Measurements from ENCODE around the gene KYAT1. TPM values are rescaled to one million over a fixed set of nuclear protein-coding genes. Genes with fewer than 3 reads are reported as not detected.

Gene KYAT1
- total RNA-seq, 2 experiments from 2014 or later, result 14.8 to 18.5 TPM

DNA sequence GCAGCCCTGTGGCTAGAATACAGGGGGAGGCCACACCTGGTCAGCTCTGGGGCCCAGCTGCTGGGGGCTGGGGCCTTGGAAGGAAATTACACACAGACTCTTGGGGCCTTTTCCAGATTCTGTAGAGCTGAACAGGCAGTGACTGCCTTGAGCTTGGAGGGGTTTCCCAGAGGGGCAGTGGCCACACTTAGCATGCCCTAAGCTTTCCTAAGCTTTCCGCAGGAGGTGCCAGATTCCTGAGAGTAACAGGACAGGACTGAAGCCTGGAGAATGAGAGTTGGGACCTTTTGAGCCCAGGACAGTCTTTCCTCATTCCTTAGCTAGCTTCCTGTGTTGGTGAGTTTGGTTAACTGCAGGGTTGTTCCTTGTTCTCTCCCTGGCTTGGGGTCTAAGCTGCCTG is 93.3 kb downstream of the KYAT1 start:
- ATAC-seq (no peak), DNase-seq (no peak)
- H3K27ac Mint-ChIP-seq, result peak overlapping the region; percentile 87
- H3K9me3 Mint-ChIP-seq (ENCODE audit: low read depth), result no peaks in the 10 kb centered on the region
- peak overlapping the region; percentile 87 for H3K4me3 Mint-ChIP-seq
- ChIA-PET CTCF (interaction anchor here (0.6 to 2.3 kb wide), 11 partner anchors 11 to 427 kb away, joined by 3 to 11 read pairs (median 3); partner anchors contain the start of genes ENDOG, MIGA2, PKN3 and ZER1), POLR2A (no interaction called here)
- peaks cover 8% of the 10 kb centered on the region for H3K36me3 Mint-ChIP-seq (ENCODE audit: low read depth)
- intact Hi-C loops (cut with DNase I, micrococcal nuclease), result loop anchor here (5.0 kb wide), 3 partner anchors 86 to 239 kb away; partner anchors contain the start of genes PKN3 (in 1 of the 2), SH3GLB2 (in 1 of the 2) and SPTAN1 (in 1 of the 2)
- H3K4me1 Mint-ChIP-seq, result peaks cover 26% of the 10 kb centered on the region
- no peaks in the 10 kb centered on the region for H3K27me3 Mint-ChIP-seq

DNA sequence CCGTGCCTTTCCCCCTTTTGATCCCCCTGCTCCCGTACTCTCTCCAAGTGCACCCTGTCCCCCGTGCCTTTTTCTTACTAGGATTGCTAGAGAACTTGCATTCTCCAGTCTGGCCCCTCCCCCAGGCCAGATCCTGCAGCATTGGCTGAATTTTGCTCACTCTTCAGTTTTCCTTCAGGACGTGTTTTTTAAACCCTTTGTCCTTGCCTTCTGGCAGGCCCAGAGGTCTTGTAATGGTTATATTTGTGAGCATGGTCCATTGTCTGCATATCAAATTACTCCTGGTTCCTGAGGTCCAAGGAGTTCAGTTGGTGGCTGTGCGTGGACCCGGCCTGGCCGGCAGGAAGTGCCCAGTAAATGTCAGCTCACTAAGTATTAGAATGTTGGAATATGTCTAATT is 94.1 kb downstream of the KYAT1 start:
- Mint-ChIP-seq H3K9me3 (ENCODE audit: low read depth) (no peaks in the 10 kb centered on the region), H3K4me3 (peak overlapping the region; percentile 87), H3K4me1 (peaks cover 24% of the 10 kb centered on the region), H3K27me3 (no peaks in the 10 kb centered on the region), H3K27ac (peak overlapping the region; percentile 87), H3K36me3 (ENCODE audit: low read depth) (peaks cover 5% of the 10 kb centered on the region)
- intact Hi-C loops (cut with DNase I, micrococcal nuclease), result loop anchor here (1.0 to 5.0 kb wide), 18 partner anchors 16 to 627 kb away; partner anchors contain the start of genes PKN3 (in 2 of the 2), ZER1 (in 2 of the 2), BBLN (in 1 of the 2) and COQ4 (in 1 of the 2)
- DNase-seq, result peak; percentile 41
- ATAC-seq, result no peak
- CTCF ChIA-PET, result interaction anchor here (0.7 to 2.3 kb wide), 7 partner anchors 12 to 426 kb away, joined by 3 to 11 read pairs (median 3); partner anchors contain the start of genes ENDOG, PKN3 and ZER1
- POLR2A ChIA-PET, result no interaction called here

DNA sequence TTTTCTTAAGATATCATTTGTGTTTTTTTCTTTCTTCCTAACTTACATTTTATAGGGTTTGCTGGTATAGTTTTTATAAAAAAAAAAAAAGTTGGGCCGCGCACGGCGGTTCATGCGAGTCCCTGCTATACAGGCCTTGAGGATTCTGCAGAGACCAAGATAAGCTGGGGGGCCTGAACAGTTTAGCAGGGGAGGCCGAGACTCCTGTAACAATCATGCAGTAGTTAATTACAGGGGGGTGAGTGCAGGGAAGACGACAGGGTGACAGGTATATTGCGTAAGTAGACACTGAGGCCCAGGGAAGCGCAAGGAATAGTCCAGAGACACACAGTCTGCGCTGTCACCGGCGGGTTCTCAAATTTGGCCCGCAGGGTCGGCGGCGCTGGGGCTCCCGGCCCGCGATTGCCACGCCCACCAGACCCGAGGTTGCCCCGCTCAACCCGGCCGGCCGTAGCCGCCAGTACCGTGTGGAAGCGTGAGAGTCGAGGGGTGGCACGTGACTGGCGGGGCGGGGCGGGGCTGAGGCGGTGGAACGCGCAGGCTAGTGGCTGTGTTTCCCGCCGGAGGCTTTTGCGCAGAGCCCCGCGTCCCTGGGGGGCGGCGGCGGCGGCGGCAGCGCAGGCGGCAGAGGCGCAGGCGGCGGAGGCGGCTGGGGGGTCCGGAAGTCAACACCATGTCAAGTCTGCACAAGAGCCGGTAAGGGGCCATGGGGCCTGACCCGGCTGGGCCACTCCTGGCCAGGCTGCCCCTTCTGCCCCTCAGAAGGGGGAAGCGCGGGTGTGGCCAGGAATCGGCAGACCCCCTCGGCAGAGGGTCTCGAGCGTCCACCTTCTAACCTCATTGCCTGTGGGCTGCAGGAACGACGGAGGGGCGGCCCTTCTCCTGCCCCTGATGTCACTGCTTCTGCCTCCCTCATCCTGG is 94.8 kb downstream of the KYAT1 start, which contains the start of gene TBC1D13:
TBC1D13 (plus strand) TSS at position 573 of the 921 bp plus-strand sequence; CDS start at position 674, 101 bp downstream.
- no peaks in the 10 kb centered on the region for H3K9me3 Mint-ChIP-seq (ENCODE audit: low read depth)
- H3K36me3 Mint-ChIP-seq (ENCODE audit: low read depth), result peaks cover 1% of the 10 kb centered on the region
- H3K4me3 Mint-ChIP-seq, result peak within 1 kb of the TSS; percentile 87
- peak within 1 kb of the TSS; percentile 87 for H3K27ac Mint-ChIP-seq
- ChIA-PET POLR2A (no interaction called here), CTCF (no interaction called here)
- ATAC-seq (peak; percentile 97), DNase-seq (peak; percentile 94)
- peaks cover 18% of the 10 kb centered on the region for H3K4me1 Mint-ChIP-seq
- no peaks in the 10 kb centered on the region for H3K27me3 Mint-ChIP-seq
- intact Hi-C loops (cut with DNase I, micrococcal nuclease), result loop anchor here (1.0 to 5.0 kb wide), 18 partner anchors 16 to 627 kb away; partner anchors contain the start of genes PKN3 (in 2 of the 2), ZER1 (in 2 of the 2), BBLN (in 1 of the 2) and COQ4 (in 1 of the 2)

DNA sequence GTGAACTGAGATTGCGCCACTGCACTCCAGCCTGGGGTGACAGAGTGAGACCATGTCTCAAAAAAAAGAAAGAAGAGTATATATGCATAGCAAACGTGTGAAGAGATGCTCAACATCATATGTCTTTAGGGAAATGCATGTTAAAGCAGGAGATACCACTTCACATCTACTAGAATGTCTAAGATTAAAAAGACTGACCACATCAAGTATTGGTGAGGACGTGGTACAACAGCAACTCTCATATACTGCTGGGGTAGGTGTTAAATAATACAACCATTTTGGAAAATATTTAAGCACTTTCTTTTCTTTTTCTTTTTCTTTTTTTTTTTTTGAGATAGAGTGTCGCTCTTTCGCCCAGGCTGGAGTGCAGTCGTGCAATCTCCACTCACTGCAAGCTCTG is 96.3 kb downstream of the KYAT1 start:
- Mint-ChIP-seq H3K4me3 (no peak overlapping the region), H3K27ac (peak overlapping the region; percentile 58)

More for the DNA sequence above, 96.3 kb downstream of the KYAT1 start:
- Mint-ChIP-seq H3K36me3 (ENCODE audit: low read depth) (no peaks in the 10 kb centered on the region), H3K4me1 (peaks cover 21% of the 10 kb centered on the region), H3K27me3 (no peaks in the 10 kb centered on the region), H3K9me3 (ENCODE audit: low read depth) (peaks cover 3% of the 10 kb centered on the region)
- ChIA-PET CTCF (no interaction called here), POLR2A (no interaction called here)
- DNase-seq, result no peak
- no peak for ATAC-seq
- intact Hi-C loops (cut with DNase I, micrococcal nuclease), result loop anchor here (5.0 kb wide), 3 partner anchors 83 to 242 kb away; partner anchors contain the start of genes PKN3 (in 1 of the 2), SH3GLB2 (in 1 of the 2) and SPTAN1 (in 1 of the 2)

Other genes starting within 250 kb of the KYAT1 start
- 10 to 100 TPM; 26.7 to 35.7 TPM for gene DYNC2I2, start 225.1 kb downstream of the KYAT1 start, total RNA-seq
- gene SET, start 192.7 kb downstream of the KYAT1 start, total RNA-seq, result 100 to 1,000 TPM; 673 to 682 TPM
- gene PKN3, start 179.4 kb downstream of the KYAT1 start, total RNA-seq, result 10 to 100 TPM; 14.6 to 14.9 TPM
- gene ZDHHC12, start 157.8 kb downstream of the KYAT1 start, total RNA-seq, result 10 to 100 TPM; 45.3 to 49.5 TPM
- 10 to 100 TPM; 17.1 to 19.3 TPM for gene ZER1, start 110.0 kb downstream of the KYAT1 start, total RNA-seq
- gene TBC1D13, start 94.7 kb downstream of the KYAT1 start, total RNA-seq, result 10 to 100 TPM; 10.5 to 14.0 TPM
- gene ENDOG, start 63.5 kb downstream of the KYAT1 start, total RNA-seq, result 1 to 10 TPM; 7.3 to 9.3 TPM
- 10 to 100 TPM; 87.9 to 92.9 TPM for gene SPOUT1, start 52.2 kb downstream of the KYAT1 start, total RNA-seq
- gene LRRC8A, start 183 bp upstream of the KYAT1 start, total RNA-seq, result 10 to 100 TPM; 14.9 to 15.5 TPM
- under 1 TPM; 0.21 to 0.44 TPM for gene PHYHD1, start 39.0 kb upstream of the KYAT1 start, total RNA-seq
- gene DOLK, start 65.7 kb upstream of the KYAT1 start, total RNA-seq, result 1 to 10 TPM; 4.8 to 5.0 TPM
- gene NUP188, start 65.7 kb upstream of the KYAT1 start, total RNA-seq, result 100 to 1,000 TPM; 102 to 124 TPM
- gene SH3GLB2, start 146.4 kb upstream of the KYAT1 start, total RNA-seq, result 10 to 100 TPM; 49.1 to 53.7 TPM
- 10 to 100 TPM; 15.7 to 25.8 TPM for gene MIGA2, start 154.7 kb upstream of the KYAT1 start, total RNA-seq
- 10 to 100 TPM; 15.1 to 16.4 TPM for gene DOLPP1, start 199.2 kb upstream of the KYAT1 start, total RNA-seq
- 10 to 100 TPM; 13.2 to 18.9 TPM for gene CRAT, start 228.8 kb upstream of the KYAT1 start, total RNA-seq
- gene PTPA, start 229.5 kb upstream of the KYAT1 start, total RNA-seq, result 10 to 100 TPM; 71.9 to 88.0 TPM